GM19463 (cell line): ENCODE measurements around the gene HEXIM1.

Experiments used
- ATAC-seq: cut with Tn5 transposase; IDR thresholded peaks from one replicate; pipeline ENCODE4 v1.9.1; 2021; ENCODE audit warnings: mild to moderate bottlenecking, moderate library complexity; ENCODE audit not compliant: unreplicated experiment

Gene HEXIM1

GRCh38 chr17:45145035-45145389, 3.3 kb upstream of the HEXIM1 start:
- ATAC-seq = no peak

- ATAC-seq = no peak
These were observed 2.1 kb upstream of the HEXIM1 start for GRCh38 chr17:45146166-45146565.

- no peak for ATAC-seq
These were observed 1.7 kb upstream of the HEXIM1 start for GRCh38 chr17:45146592-45146889.

- no peak for ATAC-seq
These were observed 1.2 kb upstream of the HEXIM1 start for GRCh38 chr17:45146890-45147580.

GRCh38 chr17:45147581-45148182, 593 bp upstream of the HEXIM1 start:
- ATAC-seq = no peak

GRCh38 chr17:45149037-45149668, 878 bp downstream of the HEXIM1 start:
- no peak for ATAC-seq

GRCh38 chr17:45149669-45150664, 1.7 kb downstream of the HEXIM1 start:
- no peak for ATAC-seq

GRCh38 chr17:45150911-45151809, 2.9 kb downstream of the HEXIM1 start:
- no peak for ATAC-seq

GRCh38 chr17:45155029-45155428, 6.8 kb downstream of the HEXIM1 start:
- ATAC-seq = no peak

GRCh38 chr17:45155483-45155882, 7.2 kb downstream of the HEXIM1 start:
- ATAC-seq = no peak

GRCh38 chr17:45156242-45156641, 8.0 kb downstream of the HEXIM1 start:
- ATAC-seq = no peak

- peak; percentile 3 for ATAC-seq
These were observed 12.4 kb downstream of the HEXIM1 start for GRCh38 chr17:45160447-45161287.

- ATAC-seq = peak; percentile 92
These were observed 13.2 kb downstream of the HEXIM1 start, which contains the start of gene HEXIM2 for GRCh38 chr17:45161288-45162024. TSS of gene HEXIM2 (plus strand) at chr17:45161875. CDS start at chr17:45162794, 919 bp downstream.

GRCh38 chr17:45162025-45162687, 13.9 kb downstream of the HEXIM1 start:
- ATAC-seq = no peak

GRCh38 chr17:45164734-45165269, 16.5 kb downstream of the HEXIM1 start:
- ATAC-seq = no peak

GRCh38 chr17:45168991-45169752, 20.9 kb downstream of the HEXIM1 start:
- no peak for ATAC-seq

- no peak for ATAC-seq
These were observed 22.1 kb downstream of the HEXIM1 start for GRCh38 chr17:45170280-45170930.
